Liver (tissue), 9 donors: ENCODE results near the gene RPL9. TPM values are rescaled to one million over a fixed set of nuclear protein-coding genes. Genes with fewer than 3 reads are reported as not detected.

ENCODE experiments used
- DNase-seq: peaks from one replicate; pipeline ENCODE4 v3.0.0-alpha.2; 2017; ENCODE audit warnings: low spot score
- H3K27ac ChIP-seq, 2 donors: one replicate each; pipeline ENCODE4 v1.7.0; 2013; ENCODE audit warnings: inconsistent platforms in 2 of 2, low read length in 2 of 2, control low read depth in 1 of 2, low read depth in 1 of 2, mild to moderate bottlenecking in 1 of 2
- H3K27me3 ChIP-seq, 4 donors: one replicate each; pipeline versions ENCODE4 v1.6.1 to v1.7.0; 2013; ENCODE audit warnings: low read length in 3 of 4, inconsistent platforms in 1 of 4, mild to moderate bottlenecking in 1 of 4, moderate library complexity in 1 of 4; ENCODE audit not compliant: control insufficient read depth in 4 of 4, insufficient read depth in 4 of 4
- H3K36me3 ChIP-seq, 4 donors: one replicate each; pipeline versions ENCODE4 v1.6.1 to v1.7.0; 2013; ENCODE audit warnings: low read length in 3 of 4, mild to moderate bottlenecking in 3 of 4, low read depth in 1 of 4, moderate library complexity in 1 of 4; ENCODE audit not compliant: control insufficient read depth in 4 of 4, insufficient read depth in 3 of 4
- H3K4me1 ChIP-seq, 4 donors: one replicate each; pipeline versions ENCODE4 v1.6.1 to v1.7.0; 2013; ENCODE audit warnings: low read length in 3 of 4, mild to moderate bottlenecking in 3 of 4, moderate library complexity in 1 of 4; ENCODE audit not compliant: control insufficient read depth in 4 of 4, insufficient read depth in 4 of 4
- H3K4me3 ChIP-seq, 3 donors: one replicate each; pipeline versions ENCODE4 v1.6.1 to v1.7.0; 2013; ENCODE audit warnings: low read length in 3 of 3, control low read depth in 1 of 3, low read depth in 1 of 3, mild to moderate bottlenecking in 1 of 3
- H3K9ac ChIP-seq, 2 donors: one replicate each; pipeline ENCODE4 v1.7.0; 2013; ENCODE audit warnings: low read length in 2 of 2, mild to moderate bottlenecking in 2 of 2, moderate library complexity in 2 of 2, control low read depth in 1 of 2, low read depth in 1 of 2
- H3K9me3 ChIP-seq, 4 donors: one replicate each; pipeline versions ENCODE4 v1.6.1 to v1.7.0; 2013; ENCODE audit warnings: low read length in 3 of 4; ENCODE audit not compliant: control insufficient read depth in 4 of 4
- FOXA1 ChIP-seq: IDR thresholded peaks from 2 replicates; pipeline ENCODE4 v1.6.1; 2016; ENCODE audit warnings: antibody characterized with exemption
- FOXA2 ChIP-seq: IDR thresholded peaks from 2 replicates; pipeline ENCODE4 v1.6.1; 2016; ENCODE audit warnings: antibody characterized with exemption
- GABPA ChIP-seq, 2 donors: IDR thresholded peaks in 1 of 2; conservative IDR thresholded peaks in 1 of 2; 2 replicates each; pipeline ENCODE4 v1.6.1; 2016; ENCODE audit warnings: antibody characterized with exemption in 2 of 2, mild to moderate bottlenecking in 1 of 2, moderate library complexity in 1 of 2
- HNF4A ChIP-seq, 2 donors: conservative IDR thresholded peaks; 2 replicates each; pipeline ENCODE4 v1.6.1; 2016; ENCODE audit warnings: antibody characterized with exemption in 2 of 2, mild to moderate bottlenecking in 2 of 2
- HNF4G ChIP-seq: IDR thresholded peaks from 2 replicates; pipeline ENCODE4 v1.6.1; 2016; ENCODE audit warnings: antibody characterized with exemption
- JUND ChIP-seq, 2 donors: IDR thresholded peaks; 2 replicates each; pipeline ENCODE4 v1.6.1; 2016; ENCODE audit warnings: antibody characterized with exemption in 2 of 2
- NR2F2 ChIP-seq: IDR thresholded peaks from 2 replicates; pipeline ENCODE4 v1.6.1; 2016; ENCODE audit warnings: antibody characterized with exemption
- RAD21 ChIP-seq, 2 donors: IDR thresholded peaks; 2 replicates each; pipeline ENCODE4 v1.6.1; 2016; ENCODE audit warnings: antibody characterized with exemption in 2 of 2, mild to moderate bottlenecking in 2 of 2
- RXRA ChIP-seq, 2 donors: IDR thresholded peaks; 2 replicates each; pipeline ENCODE4 v1.6.1; 2017 to 2018; ENCODE audit warnings: antibody characterized with exemption in 2 of 2, mild to moderate bottlenecking in 1 of 2
- SP1 ChIP-seq: IDR thresholded peaks from 2 replicates; pipeline ENCODE4 v1.6.1; 2018; ENCODE audit warnings: antibody characterized with exemption, mild to moderate bottlenecking
- TAF1 ChIP-seq: conservative IDR thresholded peaks from 2 replicates; pipeline ENCODE4 v1.6.1; 2016; ENCODE audit warnings: antibody characterized with exemption, mild to moderate bottlenecking
- YY1 ChIP-seq: IDR thresholded peaks from 2 replicates; pipeline ENCODE4 v1.6.1; 2016; ENCODE audit warnings: antibody characterized with exemption, mild to moderate bottlenecking
- WGBS: extraction: QIAGEN DNeasy Blood & Tissue Kit; methylation state at CpG from one replicate; pipeline ENCODE4 v1.1.7; 2013; 5-methylcytosine and 5-hydroxymethylcytosine counted together
- polyA plus RNA-seq, 2 donors: library from polyadenylated mRNA; stranded (reverse) in 1 of 2; unstranded in 1 of 2; fragments of 200-250 nt in 1 of 2; fragments of >200 nt in 1 of 2; fragmentation: Nextera tagmentation in 1 of 2; extraction: Ambion mirVana in 1 of 2; gene quantifications; one replicate each; pipeline versions ENCODE4 v1.2.1 to v1.2.3, GENCODE V29; 2013 to 2015
- total RNA-seq, 2 donors: library from RNA; depleted of rRNA; stranded (reverse); fragments of >200 nt; gene quantifications; one replicate each; pipeline ENCODE4 v1.2.3, GENCODE V29; 2014
- TF ChIP-seq, protein P1 (sequence below): IDR thresholded peaks from 2 replicates; pipeline ENCODE4 v1.6.1; 2016; ENCODE audit warnings: antibody characterized with exemption, mild to moderate bottlenecking
- TF ChIP-seq, protein P2 (sequence below): IDR thresholded peaks from 2 replicates; pipeline ENCODE4 v1.6.1; 2016; ENCODE audit warnings: antibody characterized with exemption
- TF ChIP-seq, protein P3 (sequence below): IDR thresholded peaks from 2 replicates; pipeline ENCODE4 v1.6.1; 2016; ENCODE audit warnings: antibody characterized with exemption
- TF ChIP-seq, protein P4 (sequence below): IDR thresholded peaks from 2 replicates; pipeline ENCODE4 v1.6.1; 2016; ENCODE audit warnings: antibody characterized with exemption
- TF ChIP-seq, protein P5 (sequence below): fragments of 150-350 bp; IDR thresholded peaks from 2 replicates; pipeline ENCODE4 v1.5.1; 2017; ENCODE audit warnings: improper control_type of control experiment, low read depth, low read length; ENCODE audit not compliant: missing input control
- donor health status: healthy.
- donor health status: healthy.
- donor health status: healthy.
- donor health status: healthy.
- donor health status: healthy.

Gene RPL9
- total and polyA plus RNA-seq, 4 donors: 427 to 1,176 (median 615) TPM

DNA sequence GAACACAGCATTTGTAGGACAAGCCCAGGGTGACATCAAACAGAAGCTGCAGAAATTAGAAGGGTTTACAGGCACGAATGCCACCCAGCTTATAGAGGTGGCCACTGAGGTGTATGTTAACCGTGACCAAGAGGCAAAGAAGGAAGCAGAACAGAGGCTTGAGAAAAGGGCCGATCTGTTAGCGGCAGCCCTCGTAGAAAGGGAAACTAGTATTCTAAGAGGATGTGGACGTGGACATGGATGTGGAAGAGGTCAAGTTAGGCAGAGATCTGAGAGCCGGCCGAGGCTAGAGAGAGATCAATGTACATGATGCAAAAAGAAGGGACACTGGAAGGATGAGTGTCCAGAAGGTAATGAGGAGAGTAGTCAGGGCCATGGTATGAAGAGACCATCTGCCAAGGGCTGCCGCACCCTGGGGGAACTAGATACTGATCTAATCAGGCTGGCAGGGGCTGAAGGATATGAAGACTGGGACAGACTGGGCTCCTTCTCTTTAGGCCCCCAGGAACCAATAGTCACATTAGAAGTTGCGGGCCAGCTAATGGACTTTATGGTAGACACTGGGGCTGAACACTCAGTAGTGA is 27.6 kb upstream of the RPL9 start:
- WGBS: 88% methylated on average over 10 of the region's 10 CpGs
- Histone ChIP-seq H3K4me3 (no peak overlapping the region), H3K27me3 (no peaks in the 10 kb centered on the region), H3K9me3 (no peaks in the 10 kb centered on the region), H3K4me1 (no peaks in the 10 kb centered on the region), H3K9ac (no peak overlapping the region), H3K27ac (no peak overlapping the region), H3K36me3 (no peaks in the 10 kb centered on the region)
- no peak for DNase-seq
- TF ChIP-seq YY1 (no peak), HNF4G (no peak), FOXA2 (no peak), NR2F2 (no peak), SP1 (no peak), GABPA (IDR thresholded peaks at IDR 0.05 in 1 of 2, conservative IDR thresholded peaks at IDR 0.05 in 1 of 2) (no peak)
- TF ChIP-seq, protein P1, sequence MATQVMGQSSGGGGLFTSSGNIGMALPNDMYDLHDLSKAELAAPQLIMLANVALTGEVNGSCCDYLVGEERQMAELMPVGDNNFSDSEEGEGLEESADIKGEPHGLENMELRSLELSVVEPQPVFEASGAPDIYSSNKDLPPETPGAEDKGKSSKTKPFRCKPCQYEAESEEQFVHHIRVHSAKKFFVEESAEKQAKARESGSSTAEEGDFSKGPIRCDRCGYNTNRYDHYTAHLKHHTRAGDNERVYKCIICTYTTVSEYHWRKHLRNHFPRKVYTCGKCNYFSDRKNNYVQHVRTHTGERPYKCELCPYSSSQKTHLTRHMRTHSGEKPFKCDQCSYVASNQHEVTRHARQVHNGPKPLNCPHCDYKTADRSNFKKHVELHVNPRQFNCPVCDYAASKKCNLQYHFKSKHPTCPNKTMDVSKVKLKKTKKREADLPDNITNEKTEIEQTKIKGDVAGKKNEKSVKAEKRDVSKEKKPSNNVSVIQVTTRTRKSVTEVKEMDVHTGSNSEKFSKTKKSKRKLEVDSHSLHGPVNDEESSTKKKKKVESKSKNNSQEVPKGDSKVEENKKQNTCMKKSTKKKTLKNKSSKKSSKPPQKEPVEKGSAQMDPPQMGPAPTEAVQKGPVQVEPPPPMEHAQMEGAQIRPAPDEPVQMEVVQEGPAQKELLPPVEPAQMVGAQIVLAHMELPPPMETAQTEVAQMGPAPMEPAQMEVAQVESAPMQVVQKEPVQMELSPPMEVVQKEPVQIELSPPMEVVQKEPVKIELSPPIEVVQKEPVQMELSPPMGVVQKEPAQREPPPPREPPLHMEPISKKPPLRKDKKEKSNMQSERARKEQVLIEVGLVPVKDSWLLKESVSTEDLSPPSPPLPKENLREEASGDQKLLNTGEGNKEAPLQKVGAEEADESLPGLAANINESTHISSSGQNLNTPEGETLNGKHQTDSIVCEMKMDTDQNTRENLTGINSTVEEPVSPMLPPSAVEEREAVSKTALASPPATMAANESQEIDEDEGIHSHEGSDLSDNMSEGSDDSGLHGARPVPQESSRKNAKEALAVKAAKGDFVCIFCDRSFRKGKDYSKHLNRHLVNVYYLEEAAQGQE: no peak

DNA sequence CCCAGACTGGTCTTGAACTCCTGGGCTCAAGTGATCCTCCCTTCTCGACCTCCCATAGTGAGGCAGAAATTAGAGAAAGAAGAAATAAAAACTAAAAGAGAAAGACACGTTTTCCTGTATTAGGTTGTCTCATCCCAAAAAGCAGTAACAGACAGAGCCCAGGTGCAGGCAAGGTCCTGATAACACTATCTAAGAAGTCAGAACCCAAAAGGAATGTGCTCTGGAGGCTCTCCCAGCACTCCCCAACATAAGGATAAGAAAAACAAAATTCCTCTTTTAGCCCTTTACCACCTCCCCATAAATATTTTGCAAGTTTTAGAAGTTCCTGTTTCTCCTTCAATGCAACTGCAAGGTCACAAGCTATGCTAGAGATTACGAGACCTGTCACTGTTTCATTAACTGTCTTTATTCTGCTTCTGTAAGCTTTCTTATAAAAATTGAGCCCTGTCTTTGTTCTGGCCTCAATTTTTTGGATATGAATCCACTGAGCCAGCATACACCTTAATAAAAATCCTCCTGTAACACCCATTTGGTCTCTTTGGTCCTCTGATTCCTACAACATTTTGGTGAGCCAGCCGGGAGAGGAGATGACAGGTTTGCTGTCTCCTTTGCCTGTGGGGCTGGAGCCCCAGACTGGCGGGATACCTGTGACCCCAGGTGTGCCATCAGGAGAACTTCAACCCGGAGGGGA is 26.0 kb upstream of the RPL9 start:
- TF ChIP-seq YY1 (no peak), GABPA (IDR thresholded peaks at IDR 0.05 in 1 of 2, conservative IDR thresholded peaks at IDR 0.05 in 1 of 2) (no peak), NR2F2 (no peak), RAD21 (IDR thresholded peaks at IDR 0.05) (no peak), FOXA2 (no peak), HNF4G (no peak), TAF1 (no peak), JUND (IDR thresholded peaks at IDR 0.05) (no peak), RXRA (IDR thresholded peaks at IDR 0.05) (no peak), FOXA1 (no peak), SP1 (no peak), HNF4A (conservative IDR thresholded peaks at IDR 0.05) (no peak)
- TF ChIP-seq, protein P1: no peak
- TF ChIP-seq, protein P2, sequence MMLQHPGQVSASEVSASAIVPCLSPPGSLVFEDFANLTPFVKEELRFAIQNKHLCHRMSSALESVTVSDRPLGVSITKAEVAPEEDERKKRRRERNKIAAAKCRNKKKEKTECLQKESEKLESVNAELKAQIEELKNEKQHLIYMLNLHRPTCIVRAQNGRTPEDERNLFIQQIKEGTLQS: no peak
- TF ChIP-seq, protein P3, sequence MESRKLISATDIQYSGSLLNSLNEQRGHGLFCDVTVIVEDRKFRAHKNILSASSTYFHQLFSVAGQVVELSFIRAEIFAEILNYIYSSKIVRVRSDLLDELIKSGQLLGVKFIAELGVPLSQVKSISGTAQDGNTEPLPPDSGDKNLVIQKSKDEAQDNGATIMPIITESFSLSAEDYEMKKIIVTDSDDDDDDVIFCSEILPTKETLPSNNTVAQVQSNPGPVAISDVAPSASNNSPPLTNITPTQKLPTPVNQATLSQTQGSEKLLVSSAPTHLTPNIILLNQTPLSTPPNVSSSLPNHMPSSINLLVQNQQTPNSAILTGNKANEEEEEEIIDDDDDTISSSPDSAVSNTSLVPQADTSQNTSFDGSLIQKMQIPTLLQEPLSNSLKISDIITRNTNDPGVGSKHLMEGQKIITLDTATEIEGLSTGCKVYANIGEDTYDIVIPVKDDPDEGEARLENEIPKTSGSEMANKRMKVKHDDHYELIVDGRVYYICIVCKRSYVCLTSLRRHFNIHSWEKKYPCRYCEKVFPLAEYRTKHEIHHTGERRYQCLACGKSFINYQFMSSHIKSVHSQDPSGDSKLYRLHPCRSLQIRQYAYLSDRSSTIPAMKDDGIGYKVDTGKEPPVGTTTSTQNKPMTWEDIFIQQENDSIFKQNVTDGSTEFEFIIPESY: no peak
- TF ChIP-seq, protein P4, sequence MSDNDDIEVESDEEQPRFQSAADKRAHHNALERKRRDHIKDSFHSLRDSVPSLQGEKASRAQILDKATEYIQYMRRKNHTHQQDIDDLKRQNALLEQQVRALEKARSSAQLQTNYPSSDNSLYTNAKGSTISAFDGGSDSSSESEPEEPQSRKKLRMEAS: no peak
- TF ChIP-seq, protein P5, sequence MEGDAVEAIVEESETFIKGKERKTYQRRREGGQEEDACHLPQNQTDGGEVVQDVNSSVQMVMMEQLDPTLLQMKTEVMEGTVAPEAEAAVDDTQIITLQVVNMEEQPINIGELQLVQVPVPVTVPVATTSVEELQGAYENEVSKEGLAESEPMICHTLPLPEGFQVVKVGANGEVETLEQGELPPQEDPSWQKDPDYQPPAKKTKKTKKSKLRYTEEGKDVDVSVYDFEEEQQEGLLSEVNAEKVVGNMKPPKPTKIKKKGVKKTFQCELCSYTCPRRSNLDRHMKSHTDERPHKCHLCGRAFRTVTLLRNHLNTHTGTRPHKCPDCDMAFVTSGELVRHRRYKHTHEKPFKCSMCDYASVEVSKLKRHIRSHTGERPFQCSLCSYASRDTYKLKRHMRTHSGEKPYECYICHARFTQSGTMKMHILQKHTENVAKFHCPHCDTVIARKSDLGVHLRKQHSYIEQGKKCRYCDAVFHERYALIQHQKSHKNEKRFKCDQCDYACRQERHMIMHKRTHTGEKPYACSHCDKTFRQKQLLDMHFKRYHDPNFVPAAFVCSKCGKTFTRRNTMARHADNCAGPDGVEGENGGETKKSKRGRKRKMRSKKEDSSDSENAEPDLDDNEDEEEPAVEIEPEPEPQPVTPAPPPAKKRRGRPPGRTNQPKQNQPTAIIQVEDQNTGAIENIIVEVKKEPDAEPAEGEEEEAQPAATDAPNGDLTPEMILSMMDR: no peak
- H3K4me3 ChIP-seq: no peak overlapping the region
- H3K4me1 ChIP-seq: no peaks in the 10 kb centered on the region
- no peaks in the 10 kb centered on the region for H3K36me3 ChIP-seq
- no peaks in the 10 kb centered on the region for H3K27me3 ChIP-seq
- H3K27ac ChIP-seq: no peak overlapping the region
- DNase-seq: no peak
- H3K9ac ChIP-seq: no peak overlapping the region
- 88% methylated on average over 6 of the region's 6 CpGs for WGBS
- no peaks in the 10 kb centered on the region for H3K9me3 ChIP-seq
